Limb (tissue), 2 donors: ENCODE data around the gene LSMEM2.

ENCODE experiments used
- DNase-seq, 2 donors: peaks; one replicate each; pipeline ENCODE4 v3.0.0-alpha.2; 2016; ENCODE audit errors: extremely low spot score in 2 of 2

Gene LSMEM2

GRCh38 chr3:50321336-50322114, 42.6 kb downstream of the LSMEM2 start:
- DNase-seq = peak; percentile 92 to 94

- no peak for DNase-seq
Measured at GRCh38 chr3:50322115-50322385, 43.2 kb downstream of the LSMEM2 start.

DNA sequence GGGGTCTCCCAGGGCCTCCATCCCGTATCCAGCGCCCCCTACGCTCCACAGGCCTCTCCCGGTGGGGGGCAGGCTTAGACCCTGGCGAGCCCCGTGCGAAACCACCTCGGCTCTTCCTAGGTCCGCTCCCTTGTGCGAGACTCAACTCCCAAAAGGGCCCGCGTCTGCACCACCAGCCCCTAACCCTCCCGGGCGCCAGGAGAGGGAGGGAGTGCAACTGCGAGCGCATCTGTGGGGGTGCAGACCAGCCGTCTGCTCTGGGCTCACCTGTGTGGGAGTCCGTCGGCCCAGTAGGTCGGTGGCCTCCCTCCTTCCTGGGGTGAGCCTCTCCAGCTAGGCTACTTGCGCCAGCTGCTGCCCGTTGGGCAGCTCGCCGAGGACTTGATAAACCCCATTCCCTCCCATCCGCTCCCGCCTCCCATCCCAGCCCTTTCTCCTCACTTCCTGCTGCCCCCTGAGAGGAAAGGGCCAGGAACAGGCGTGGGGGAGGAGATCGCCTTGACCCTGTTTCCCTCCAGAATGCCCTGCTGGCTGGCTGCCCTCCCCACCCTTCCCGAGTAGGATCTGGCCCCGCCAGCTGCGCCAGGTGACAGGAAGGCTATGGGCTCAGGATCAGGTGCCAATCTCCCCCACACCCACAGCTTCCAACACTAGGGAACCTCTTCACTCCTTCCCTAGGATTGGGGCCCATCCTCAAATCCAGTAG, 43.7 kb downstream of the LSMEM2 start, which contains the start of gene HYAL2:
Gene HYAL2, minus strand, starts transcription at position 360 of the 706 bp plus-strand sequence. CDS start 2,256 bp downstream, outside the sequence.
- no peak for DNase-seq

DNA sequence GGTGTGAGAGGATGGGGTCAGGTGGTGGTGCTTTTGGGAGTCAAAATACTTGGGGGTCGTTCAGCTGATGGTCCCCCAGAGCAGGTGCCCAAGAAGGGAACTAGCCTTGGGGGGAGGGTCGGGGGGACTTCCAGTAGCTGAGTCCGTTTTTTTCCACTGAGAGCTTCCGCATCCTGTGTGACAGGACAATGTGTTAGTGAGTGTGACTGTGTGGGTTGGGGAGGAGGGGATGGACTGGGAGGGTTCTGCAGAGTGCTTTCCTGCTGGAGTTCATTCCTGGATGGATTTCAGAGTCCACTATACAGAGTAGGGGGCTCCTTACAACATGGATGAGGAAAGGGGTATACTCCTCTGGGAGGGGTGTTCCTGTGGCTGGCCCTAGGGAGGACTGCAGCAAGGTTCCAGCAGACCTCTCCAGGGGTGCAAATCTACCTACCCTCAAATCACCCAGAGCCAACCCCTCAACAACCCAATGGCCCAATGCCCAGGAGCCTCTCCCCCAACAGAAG, 44.3 kb downstream of the LSMEM2 start:
- no peak for DNase-seq

DNA sequence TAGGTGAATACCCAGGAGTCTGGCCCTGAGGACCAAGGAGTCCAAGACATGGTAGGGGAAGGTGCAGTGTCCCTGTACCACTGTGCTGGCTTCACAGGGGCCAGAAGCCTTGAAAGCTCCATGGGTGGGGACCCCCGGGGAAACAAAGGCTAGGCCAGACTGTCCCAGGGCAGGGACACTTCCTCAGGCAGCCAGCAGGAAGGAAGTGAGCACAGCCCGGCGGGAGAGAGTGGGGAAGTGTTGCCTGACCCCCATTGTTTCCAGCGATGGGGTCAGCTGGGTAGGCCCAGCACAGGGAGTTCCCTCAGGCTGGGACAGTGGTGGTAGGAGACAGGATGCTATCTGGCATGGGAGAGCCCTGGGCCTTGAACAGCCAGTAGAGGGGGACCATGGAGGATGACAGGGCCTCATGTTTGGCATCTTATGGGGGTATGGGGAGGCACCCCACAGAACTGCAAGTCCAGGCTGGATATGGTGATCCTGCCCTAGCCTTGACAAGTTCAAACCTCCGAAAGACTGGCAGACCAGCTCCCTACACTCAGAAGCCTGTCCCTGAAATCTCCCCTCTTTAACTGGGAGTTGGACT, 44.8 kb downstream of the LSMEM2 start:
- no peak for DNase-seq

- peak in 1 of 2 donors; percentile 81 for DNase-seq
Measured at GRCh38 chr3:50324351-50325112, 45.6 kb downstream of the LSMEM2 start.

GRCh38 chr3:50325113-50325480, 46.2 kb downstream of the LSMEM2 start:
- no peak for DNase-seq

DNA sequence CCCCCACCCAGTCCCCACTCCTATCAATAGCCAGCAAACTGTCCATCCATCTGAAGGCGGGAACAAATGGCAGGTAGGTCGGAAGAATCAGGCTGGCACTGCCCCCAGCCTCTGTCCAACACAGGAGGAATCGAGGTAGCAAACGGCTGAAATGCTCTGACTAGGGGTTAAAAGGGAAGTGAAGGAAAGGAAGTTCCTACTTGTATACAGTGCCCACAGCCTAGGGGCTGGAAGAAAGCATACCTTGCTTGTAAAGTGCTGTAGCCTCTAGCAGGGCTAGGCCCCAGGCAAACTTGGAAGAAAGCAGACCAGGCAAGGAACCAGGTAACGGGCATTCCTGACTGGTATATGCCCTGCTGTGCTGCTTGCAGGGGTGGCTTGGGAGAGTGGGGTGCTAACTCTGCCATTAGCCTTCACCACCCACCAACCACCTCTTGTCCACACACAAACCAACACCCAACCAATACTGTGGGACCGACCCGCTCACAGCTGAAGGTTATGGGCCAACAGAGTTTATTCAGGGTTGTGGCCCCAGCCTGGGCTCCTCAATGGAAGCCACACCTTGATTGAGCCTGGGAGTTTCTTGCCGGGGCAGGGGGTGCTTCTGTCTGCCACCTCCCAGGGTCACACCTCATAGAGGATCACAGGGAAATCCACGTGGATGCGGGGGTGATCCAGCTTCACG, 46.8 kb downstream of the LSMEM2 start:
- DNase-seq = no peak

- no peak for DNase-seq
Measured at GRCh38 chr3:50326182-50326541, 47.3 kb downstream of the LSMEM2 start.

GRCh38 chr3:50327129-50327528, 48.2 kb downstream of the LSMEM2 start:
- DNase-seq = no peak

GRCh38 chr3:50327943-50328691, 49.2 kb downstream of the LSMEM2 start, which contains the start of gene TUSC2:
TUSC2 (minus strand) TSS chr3:50328223; CDS start chr3:50328099, 124 bp downstream.
- peak; percentile 95 to 96 for DNase-seq

DNA sequence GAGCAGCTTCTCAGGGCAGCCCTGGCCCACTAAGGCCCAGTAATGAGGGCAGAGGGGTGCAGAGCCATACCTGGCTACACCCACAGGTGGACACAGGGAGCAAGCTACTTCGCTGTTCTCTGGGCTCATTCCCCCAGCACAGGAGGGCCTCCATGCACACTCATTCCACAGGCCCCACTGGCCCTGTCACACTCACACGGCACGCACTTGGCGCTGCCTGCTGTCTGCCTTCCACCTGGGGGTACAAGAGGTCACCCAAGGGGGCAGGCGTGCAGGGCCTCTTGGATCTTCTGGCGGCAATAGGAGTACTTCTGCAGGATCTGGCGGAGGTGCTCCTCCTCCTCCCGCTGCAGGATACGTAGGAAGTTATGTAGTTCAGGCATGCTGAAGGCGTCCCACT, 51.4 kb downstream of the LSMEM2 start:
- DNase-seq = no peak

GRCh38 chr3:50331364-50331907, 52.5 kb downstream of the LSMEM2 start:
- DNase-seq = no peak

GRCh38 chr3:50333744-50334328, 54.9 kb downstream of the LSMEM2 start:
- no peak for DNase-seq

GRCh38 chr3:50334339-50335075, 55.6 kb downstream of the LSMEM2 start:
- no peak for DNase-seq

DNA sequence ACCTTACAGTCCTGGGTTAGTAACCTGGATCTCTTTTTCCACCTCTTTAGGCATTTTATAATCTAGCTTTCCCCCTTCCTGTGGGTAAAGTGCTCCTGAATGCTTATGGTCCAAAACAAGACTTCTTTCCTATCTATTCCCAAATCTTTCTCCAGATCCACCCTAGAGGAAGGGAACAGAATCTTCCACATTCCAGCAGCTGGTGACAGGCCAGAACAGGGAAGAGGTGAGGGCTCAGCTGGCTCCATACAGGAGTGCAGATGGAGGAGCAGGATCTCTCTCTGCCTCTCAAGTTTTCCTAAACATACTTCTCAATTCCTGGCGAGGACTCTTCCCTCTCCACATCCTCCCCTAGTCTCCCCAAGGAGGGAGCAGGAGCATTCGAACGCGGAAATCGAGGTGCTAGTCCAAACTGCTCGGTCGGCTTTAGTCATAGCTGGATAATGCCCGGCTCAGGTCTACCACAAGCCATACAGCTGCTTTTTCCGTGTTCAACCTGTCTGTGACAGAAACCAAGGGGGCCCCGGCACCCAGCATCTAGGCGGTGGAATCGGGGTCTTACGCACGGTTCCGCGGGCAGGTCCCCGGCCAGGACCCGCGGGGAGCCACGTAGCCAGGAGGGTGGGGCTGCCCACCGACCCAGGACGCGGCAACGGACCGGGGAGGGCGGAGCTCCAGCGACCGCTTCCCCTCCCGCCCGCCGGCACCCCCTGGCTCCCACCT, 57.7 kb downstream of the LSMEM2 start:
- no peak for DNase-seq

GRCh38 chr3:50337175-50337861, 58.4 kb downstream of the LSMEM2 start:
- peak; percentile 98 to 99 for DNase-seq
